HEK293T (cell line): ENCODE measurements around the gene SKAP1.
"Not testable (repeated sequence)": the region's sequence is repeated elsewhere in the genome, so short reads cannot be mapped to it uniquely, and the experiment has no call there.

Experiments used
- CTCF ChIA-PET: fragments of 350-600 bp; formaldehyde crosslinking; extraction: SDS; loops from one replicate; lab custom pipeline; 2021; ENCODE audit warnings: antibody characterized with exemption, inconsistent platforms; lab: Yijun Ruan, JAX
- POLR2A ChIA-PET: fragments of 350-600 bp; formaldehyde crosslinking; extraction: SDS; loops from one replicate; lab custom pipeline; 2020; ENCODE audit warnings: antibody characterized with exemption, inconsistent platforms; lab: Yijun Ruan, JAX
- DNase-seq: peaks from one replicate; pipeline ENCODE4 v3.0.0; 2012; ENCODE audit warnings: mixed read lengths; ENCODE audit errors: extremely low spot score
- ARNT ChIP-seq: fragments of 450-650 bp; IDR thresholded peaks from 2 replicates; pipeline ENCODE4 v1.6.1; 2017; ENCODE audit warnings: mild to moderate bottlenecking
- BHLHE40 ChIP-seq: fragments of 450-650 bp; IDR thresholded peaks from 2 replicates; pipeline ENCODE4 v1.6.1; 2016; ENCODE audit warnings: mild to moderate bottlenecking, moderate library complexity, borderline replicate concordance
- CTBP1 ChIP-seq: fragments of 450-650 bp; IDR thresholded peaks from 2 replicates; pipeline ENCODE4 v1.6.1; 2016; ENCODE audit warnings: borderline replicate concordance
- ELF4 ChIP-seq: fragments of 450-650 bp; IDR thresholded peaks from 2 replicates; pipeline ENCODE4 v1.6.1; 2017; ENCODE audit warnings: antibody characterized with exemption
- FOXA1 ChIP-seq: fragments of 450-650 bp; IDR thresholded peaks from 2 replicates; pipeline ENCODE4 v1.6.1; 2016; ENCODE audit warnings: mild to moderate bottlenecking
- FOXK2 ChIP-seq: fragments of 450-650 bp; IDR thresholded peaks from 2 replicates; pipeline ENCODE4 v1.6.1; 2016; ENCODE audit warnings: mild to moderate bottlenecking
- FOXM1 ChIP-seq: fragments of 450-650 bp; IDR thresholded peaks from 2 replicates; pipeline ENCODE4 v1.6.1; 2017; ENCODE audit warnings: mild to moderate bottlenecking, borderline replicate concordance
- L3MBTL2 ChIP-seq: fragments of 450-650 bp; conservative IDR thresholded peaks from 2 replicates; pipeline ENCODE4 v1.6.1; 2016; ENCODE audit warnings: mild to moderate bottlenecking
- LEF1 ChIP-seq: fragments of 450-650 bp; IDR thresholded peaks from 2 replicates; pipeline ENCODE4 v1.6.1; 2017; ENCODE audit warnings: mild to moderate bottlenecking, borderline replicate concordance
- NFRKB ChIP-seq: fragments of 450-650 bp; IDR thresholded peaks from 2 replicates; pipeline ENCODE4 v1.6.1; 2016; ENCODE audit warnings: mild to moderate bottlenecking, moderate library complexity
- PKNOX1 ChIP-seq: fragments of 450-650 bp; IDR thresholded peaks from 2 replicates; pipeline ENCODE4 v1.6.1; 2016
- SP1 ChIP-seq: fragments of 450-650 bp; IDR thresholded peaks from 2 replicates; pipeline ENCODE4 v1.6.1; 2017
- SUZ12 ChIP-seq: fragments of 450-650 bp; IDR thresholded peaks from 2 replicates; pipeline ENCODE4 v1.6.1; 2016; ENCODE audit warnings: mild to moderate bottlenecking
- TARDBP ChIP-seq: fragments of 450-650 bp; IDR thresholded peaks from 2 replicates; pipeline ENCODE4 v1.6.1; 2016
- ZNF384 ChIP-seq: fragments of 450-650 bp; IDR thresholded peaks from 2 replicates; pipeline ENCODE4 v1.6.1; 2016

SKAP1 gene

DNA sequence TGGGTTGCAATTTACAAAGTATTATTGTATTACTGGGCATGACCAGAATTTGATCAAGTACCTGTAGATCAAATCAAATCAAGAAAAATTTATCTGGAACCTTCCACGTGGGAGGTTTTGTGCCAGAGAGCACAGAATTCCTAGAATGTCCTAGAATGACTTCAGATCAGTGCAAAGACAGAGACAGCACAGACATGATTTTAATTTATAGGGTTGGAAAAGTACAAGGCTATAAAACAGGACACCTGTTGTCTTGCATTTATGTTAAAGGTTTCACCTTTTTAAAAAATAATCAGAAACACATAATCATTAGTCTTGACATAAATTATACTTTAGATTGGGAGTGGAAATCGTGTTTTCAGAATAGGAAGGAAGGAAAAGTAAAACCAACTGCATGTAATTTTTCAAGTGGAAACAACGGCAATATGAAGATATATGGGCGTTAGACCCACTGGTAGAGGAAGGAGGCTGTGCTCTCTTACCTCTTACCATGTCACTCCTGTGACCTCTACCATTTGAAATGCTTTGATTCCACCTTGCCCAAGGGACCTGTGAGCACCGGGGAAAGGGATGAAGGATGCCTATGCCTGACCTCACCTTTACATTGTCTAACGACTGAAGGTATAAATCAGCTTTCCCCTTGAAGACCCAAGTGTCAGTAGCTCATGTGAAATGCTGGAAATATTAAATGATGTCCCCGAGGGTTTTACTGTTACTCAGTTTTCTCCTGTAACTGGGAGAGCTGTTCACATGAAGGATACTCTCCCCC lies 222.1 kb downstream of the SKAP1 start:
- TF ChIP-seq PKNOX1, result peak; percentile 80
- no peak for TF ChIP-seq TARDBP
- CTCF ChIA-PET, result interaction anchor here (1.1 kb wide), 1 partner anchor 70 kb away, joined by 3 read pairs; no protein-coding TSS in a partner anchor
- no peak for DNase-seq
- POLR2A ChIA-PET, result no interaction called here

DNA sequence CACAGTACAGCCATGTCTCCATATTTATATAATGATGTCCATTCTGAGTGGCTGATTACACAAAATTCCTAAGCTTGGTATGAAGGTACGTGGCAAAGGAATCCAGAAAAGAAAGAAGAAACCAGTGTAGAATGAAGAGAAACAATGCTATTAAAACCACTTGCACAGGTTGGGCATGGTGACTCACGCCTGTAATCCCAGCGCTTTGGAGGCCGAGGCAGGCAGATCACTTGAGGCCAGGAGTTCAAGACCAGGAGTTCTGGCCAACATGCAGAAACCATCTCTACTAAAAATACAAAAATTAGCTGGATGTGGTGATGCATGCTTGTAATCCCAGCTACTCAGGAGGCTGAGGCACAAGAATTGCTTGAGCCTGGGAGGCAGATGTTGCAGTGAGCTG lies 223.0 kb downstream of the SKAP1 start:
- CTCF ChIA-PET, result interaction anchor here (0.6 to 1.4 kb wide), 2 partner anchors 8 to 854 kb away, joined by 3 to 5 read pairs; no protein-coding TSS in a partner anchor
- POLR2A ChIA-PET, DNase-seq: not testable (repeated sequence)

DNA sequence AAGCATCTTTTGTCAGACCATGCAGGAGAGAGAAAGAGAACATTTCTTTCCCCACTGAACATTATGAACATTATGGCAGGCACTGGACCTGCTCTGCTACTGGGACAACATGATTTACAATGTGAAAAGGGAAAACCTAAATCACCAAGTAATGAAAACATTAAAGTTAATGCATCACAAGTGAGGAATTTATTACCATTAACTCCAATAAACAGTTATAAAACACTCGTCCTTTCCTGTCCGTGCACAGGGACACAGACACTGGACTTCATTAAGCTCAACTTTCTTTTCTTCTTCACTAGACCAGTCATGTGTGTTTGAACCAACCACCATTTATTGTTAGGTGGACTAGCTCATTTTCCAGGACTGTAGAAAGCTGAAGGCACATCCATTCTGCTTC lies 227.1 kb downstream of the SKAP1 start:
- DNase-seq, result no peak
- no peak for TF ChIP-seq FOXK2
- no peak for TF ChIP-seq ARNT
- TF ChIP-seq PKNOX1, result peak; percentile 79
- no peak for TF ChIP-seq NFRKB
- CTCF ChIA-PET, result interaction anchor here (0.8 kb wide), 1 partner anchor 290 kb away, joined by 3 read pairs; no protein-coding TSS in a partner anchor
- POLR2A ChIA-PET, result interaction anchor here (2.1 kb wide), 1 partner anchor 154 kb away, joined by 6 read pairs; no protein-coding TSS in a partner anchor

DNA sequence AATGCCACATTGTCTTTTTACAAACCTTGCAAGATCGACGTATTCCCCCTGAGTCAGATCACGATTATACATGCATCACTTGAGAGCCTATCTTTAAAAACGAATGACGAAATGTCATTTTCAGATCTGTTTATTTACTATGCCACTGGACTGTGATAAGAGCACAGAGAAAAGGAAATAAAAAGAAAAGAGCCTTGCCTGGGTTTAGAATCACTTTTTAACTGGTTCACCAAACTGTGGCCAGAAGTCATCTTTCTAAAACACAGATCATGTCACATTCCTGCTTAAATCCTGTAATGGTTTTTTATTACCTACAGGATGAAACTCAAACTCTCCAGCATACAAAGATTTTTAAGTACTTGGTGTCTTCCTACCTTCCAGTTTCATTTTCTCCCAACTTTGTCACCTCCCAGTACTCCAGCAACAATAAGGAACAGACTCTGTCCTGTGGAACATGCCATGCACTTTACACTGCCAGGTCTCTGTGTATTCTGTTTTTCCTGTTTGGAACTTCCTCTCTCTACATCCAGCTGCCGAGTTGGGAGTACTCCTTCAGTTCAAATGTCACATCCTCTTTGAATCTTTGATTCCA lies 231.0 kb downstream of the SKAP1 start:
- no peak for DNase-seq
- ChIA-PET CTCF (interaction anchor here (0.5 kb wide), 1 partner anchor 61 kb away, joined by 4 read pairs; no protein-coding TSS in a partner anchor), POLR2A (no interaction called here)
- TF ChIP-seq ZNF384, result no peak
- no peak for TF ChIP-seq BHLHE40
- no peak for TF ChIP-seq CTBP1
- no peak for TF ChIP-seq FOXM1
- no peak for TF ChIP-seq ARNT
- TF ChIP-seq SUZ12, result no peak
- TF ChIP-seq TARDBP, result no peak
- no peak for TF ChIP-seq SP1
- no peak for TF ChIP-seq L3MBTL2
- TF ChIP-seq NFRKB, result no peak
- no peak for TF ChIP-seq LEF1
- TF ChIP-seq ELF4, result no peak
- no peak for TF ChIP-seq PKNOX1

DNA sequence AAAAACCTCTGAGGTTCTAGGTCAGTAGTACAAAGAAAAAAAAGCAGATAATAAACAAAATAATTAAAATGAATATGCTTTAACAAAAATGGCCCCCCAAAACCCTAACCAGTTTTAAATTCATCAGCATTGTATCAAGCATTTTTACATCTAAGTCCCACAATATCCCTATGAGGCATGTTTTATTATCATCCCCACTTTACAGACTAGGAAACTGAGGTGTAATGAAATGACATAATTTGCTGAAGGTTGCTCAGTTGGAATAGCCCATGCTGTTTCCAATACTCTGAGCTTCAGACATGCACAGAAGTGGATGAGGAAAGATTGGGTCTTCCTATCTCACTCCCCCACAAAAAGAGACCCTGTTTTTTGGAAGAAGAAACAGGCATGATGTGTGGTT lies 234.1 kb downstream of the SKAP1 start:
- no peak for DNase-seq
- TF ChIP-seq ELF4, result no peak
- TF ChIP-seq SP1, result no peak
- TF ChIP-seq LEF1, result no peak
- no peak for TF ChIP-seq TARDBP
- TF ChIP-seq FOXA1, result no peak
- no peak for TF ChIP-seq FOXM1
- no peak for TF ChIP-seq CTBP1
- ChIA-PET CTCF (interaction anchor here (1.3 kb wide), 1 partner anchor 9 kb away, joined by 3 read pairs; no protein-coding TSS in a partner anchor), POLR2A (no interaction called here)

DNA sequence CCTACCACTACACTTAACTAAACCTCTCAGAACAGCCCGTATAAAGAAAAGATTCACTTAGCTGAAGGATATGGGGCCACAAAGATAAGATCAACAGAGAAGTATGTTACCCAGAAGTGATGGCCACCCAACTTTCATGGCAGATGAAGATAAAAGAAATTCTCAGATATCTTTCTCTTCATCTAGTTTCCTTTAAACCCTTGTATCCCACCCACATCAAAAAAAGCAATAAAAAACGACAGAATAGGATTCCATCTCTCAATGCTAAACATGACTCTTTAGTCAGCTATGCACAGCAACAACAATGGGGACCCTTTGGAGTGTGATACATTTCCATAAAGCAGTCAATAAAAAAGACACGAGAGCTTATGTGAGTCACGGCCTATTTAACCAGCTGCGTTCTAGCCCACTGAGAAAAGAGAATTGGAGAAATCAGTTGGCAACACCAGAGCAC lies 235.9 kb downstream of the SKAP1 start:
- no peak for DNase-seq
- TF ChIP-seq L3MBTL2 (no peak), PKNOX1 (0 out of 2 replicates have a peak, but pooled peaks have one; percentile 28), CTBP1 (peak; percentile 36; the same call in 1 of the 2 replicates)
- CTCF ChIA-PET, result interaction anchor here (0.6 to 1.0 kb wide), 4 partner anchors 9 to 69 kb away, joined by 3 to 4 read pairs (median 3); no protein-coding TSS in a partner anchor
- POLR2A ChIA-PET, result no interaction called here

- no peak for TF ChIP-seq ZNF384
- TF ChIP-seq BHLHE40, result no peak
- no peak for TF ChIP-seq TARDBP
- TF ChIP-seq ARNT, result no peak
- POLR2A ChIA-PET, result no interaction called here
- no peak for DNase-seq
- CTCF ChIA-PET, result interaction anchor here (0.9 kb wide), 2 partner anchors 11 to 39 kb away, joined by 3 to 4 read pairs; no protein-coding TSS in a partner anchor
Measured at GRCh38 chr17:48192321-48192731, 237.7 kb downstream of the SKAP1 start.
